IPS-18a (cell line): ENCODE measurements around the gene SORCS3.

Source experiments
- H3K27ac ChIP-seq: one replicate; pipeline ENCODE4 v1.5.1; 2013; ENCODE audit warnings: low read length
- H3K27me3 ChIP-seq: one replicate; pipeline ENCODE4 v1.6.1; 2013; ENCODE audit warnings: mild to moderate bottlenecking, low read length; ENCODE audit not compliant: control insufficient read depth, insufficient read depth
- H3K36me3 ChIP-seq: one replicate; pipeline ENCODE4 v1.6.1; 2013; ENCODE audit warnings: low read depth, low read length; ENCODE audit not compliant: control insufficient read depth
- H3K4me1 ChIP-seq: one replicate; pipeline ENCODE4 v1.6.1; 2013; ENCODE audit warnings: low read depth, low read length; ENCODE audit not compliant: control insufficient read depth
- H3K4me3 ChIP-seq: one replicate; pipeline ENCODE4 v1.5.1; 2013; ENCODE audit warnings: low read length
- H3K9ac ChIP-seq: one replicate; pipeline ENCODE4 v1.6.1; 2013; ENCODE audit warnings: mild to moderate bottlenecking, low read length, moderate library complexity
- H3K9me3 ChIP-seq: one replicate; pipeline ENCODE4 v1.6.1; 2013; ENCODE audit warnings: low read depth, low read length; ENCODE audit not compliant: control insufficient read depth

The SORCS3 gene

DNA sequence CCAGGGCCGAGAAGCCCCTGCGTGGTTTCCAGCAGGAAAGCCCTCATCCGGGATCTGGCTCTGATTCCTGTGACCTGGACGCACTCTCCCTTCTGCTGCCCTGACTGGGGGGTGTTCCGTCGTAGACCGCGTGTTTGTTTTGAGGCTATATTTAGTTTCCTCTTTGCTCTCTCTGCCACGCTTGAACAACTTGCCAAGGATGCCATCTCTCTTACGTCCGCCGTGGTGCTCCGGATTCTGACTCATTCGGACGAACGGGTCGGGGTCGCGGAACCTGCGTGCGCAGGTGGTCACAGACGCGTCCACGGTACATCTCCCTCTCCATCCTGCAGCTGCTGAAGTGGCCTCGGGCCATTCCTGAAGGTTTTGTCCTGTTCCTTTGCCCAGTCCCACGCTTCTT, 10.4 kb upstream of the SORCS3 start:
- no peak overlapping the region for H3K9ac ChIP-seq
- no peaks in the 10 kb centered on the region for H3K36me3 ChIP-seq
- H3K27me3 ChIP-seq: no peaks in the 10 kb centered on the region
- no peaks in the 10 kb centered on the region for H3K4me1 ChIP-seq
- H3K4me3 ChIP-seq: no peak overlapping the region
- H3K27ac ChIP-seq: no peak overlapping the region
- no peaks in the 10 kb centered on the region for H3K9me3 ChIP-seq

- no peak overlapping the region for H3K4me3 ChIP-seq
- no peaks in the 10 kb centered on the region for H3K9me3 ChIP-seq
- H3K27ac ChIP-seq: no peak overlapping the region
- H3K36me3 ChIP-seq: no peaks in the 10 kb centered on the region
- H3K4me1 ChIP-seq: no peaks in the 10 kb centered on the region
- no peak overlapping the region for H3K9ac ChIP-seq
- peaks cover 4% of the 10 kb centered on the region for H3K27me3 ChIP-seq
Measured at GRCh38 chr10:104631946-104632345, 9.1 kb upstream of the SORCS3 start.

- Histone ChIP-seq H3K9me3 (no peaks in the 10 kb centered on the region), H3K4me1 (peaks cover 8% of the 10 kb centered on the region), H3K9ac (no peak overlapping the region), H3K4me3 (peak overlapping the region; percentile 74), H3K27me3 (peaks cover 72% of the 10 kb centered on the region), H3K36me3 (no peaks in the 10 kb centered on the region), H3K27ac (no peak overlapping the region)
Measured at GRCh38 chr10:104638861-104639589, 2.1 kb upstream of the SORCS3 start.

- Histone ChIP-seq H3K9ac (no peak overlapping the region), H3K4me3 (peak overlapping the region; percentile 74)
Measured at GRCh38 chr10:104639590-104640338, 1.3 kb upstream of the SORCS3 start.

DNA sequence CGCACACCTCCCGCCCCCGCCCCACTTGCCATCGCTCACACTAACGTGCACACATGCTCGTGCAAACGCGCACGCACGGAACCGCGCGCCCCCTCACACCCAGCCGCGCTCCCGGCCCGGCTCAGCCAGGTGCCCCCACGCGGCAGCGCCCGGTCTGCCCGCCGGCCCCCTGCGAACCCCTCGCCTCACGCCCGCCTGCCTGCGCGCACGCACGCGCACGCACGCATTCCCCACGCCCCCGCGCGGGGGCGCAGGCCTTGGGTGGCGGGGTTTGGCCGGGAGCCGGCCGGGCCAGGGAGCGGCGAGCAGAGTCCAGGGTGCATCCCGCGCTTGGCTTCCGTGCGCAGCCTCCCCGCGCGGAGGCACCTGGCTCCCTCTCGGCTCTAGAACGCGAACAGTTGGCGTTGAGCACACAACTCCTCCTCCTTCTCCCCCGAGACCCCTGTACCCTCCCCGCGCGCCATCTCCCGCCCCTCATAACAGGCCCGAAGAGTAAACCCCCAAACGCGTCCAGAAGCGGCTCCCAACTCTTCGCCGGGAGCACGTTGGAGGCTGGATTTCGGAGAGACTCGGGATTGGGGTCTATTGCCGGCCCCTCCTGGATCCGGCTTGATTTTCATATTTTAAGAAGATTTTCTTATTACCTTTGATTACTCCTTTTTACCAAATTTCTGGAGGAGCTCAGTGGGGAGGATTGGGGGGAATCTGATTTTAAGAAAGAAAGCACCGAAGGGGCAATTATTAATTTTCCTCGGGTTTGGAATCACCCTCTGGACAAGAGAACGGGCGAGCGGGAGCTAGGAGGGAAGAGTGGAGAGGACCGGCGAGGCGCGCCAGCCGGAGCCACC, 527 bp upstream of the SORCS3 start:
- H3K4me3 ChIP-seq: peak overlapping the region; percentile 74

More at GRCh38 chr10:104639590-104640338, 1.3 kb upstream of the SORCS3 start:
- Histone ChIP-seq H3K9me3 (no peaks in the 10 kb centered on the region), H3K27me3 (peaks cover 80% of the 10 kb centered on the region), H3K36me3 (no peaks in the 10 kb centered on the region), H3K27ac (no peak overlapping the region), H3K4me1 (peaks cover 8% of the 10 kb centered on the region)

DNA sequence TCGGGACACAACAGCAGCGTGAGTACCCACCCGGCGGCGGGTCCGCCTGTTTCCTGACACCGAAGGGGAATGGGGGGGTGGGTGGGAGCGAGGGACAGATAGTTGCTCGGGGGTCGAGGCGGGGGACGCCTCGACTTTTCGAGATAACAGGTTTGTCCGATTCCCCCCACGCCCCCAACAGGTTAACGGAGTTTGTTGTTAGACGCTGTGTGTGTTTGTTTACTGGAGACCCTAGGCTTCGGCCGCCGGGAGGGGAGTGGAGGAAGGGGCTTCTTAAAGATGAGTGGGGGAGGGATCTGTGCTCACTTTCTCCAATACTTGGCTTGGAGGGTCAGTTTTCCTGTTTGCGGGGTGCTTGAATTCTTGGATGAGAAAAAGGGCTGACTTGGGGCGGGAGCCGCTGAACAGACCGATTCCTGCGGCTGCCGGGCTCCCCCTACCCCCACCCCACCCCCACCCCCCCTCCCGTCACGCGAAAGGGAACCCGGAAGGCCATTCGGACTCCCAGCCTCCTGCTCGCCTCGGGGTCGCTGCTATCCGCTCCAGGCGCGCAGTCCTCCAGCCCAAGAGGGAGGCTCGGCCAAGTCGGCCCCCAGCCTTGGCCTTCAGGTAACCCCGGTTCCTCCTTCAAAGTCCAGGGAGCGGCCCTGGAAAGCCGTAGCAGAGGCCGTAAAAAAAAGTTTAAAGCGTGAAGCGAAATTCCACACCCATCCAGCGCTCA, 1.0 kb downstream of the SORCS3 start:
- H3K9ac ChIP-seq: no peak overlapping the region
- peaks cover 8% of the 10 kb centered on the region for H3K4me1 ChIP-seq
- H3K9me3 ChIP-seq: no peaks in the 10 kb centered on the region
- peak overlapping the region; percentile 76 for H3K4me3 ChIP-seq
- H3K27me3 ChIP-seq: peaks cover 82% of the 10 kb centered on the region
- no peaks in the 10 kb centered on the region for H3K36me3 ChIP-seq
- H3K27ac ChIP-seq: no peak overlapping the region

More for the DNA sequence above, 527 bp upstream of the SORCS3 start:
- peaks cover 8% of the 10 kb centered on the region for H3K4me1 ChIP-seq
- no peaks in the 10 kb centered on the region for H3K9me3 ChIP-seq
- H3K9ac ChIP-seq: no peak overlapping the region
- no peaks in the 10 kb centered on the region for H3K36me3 ChIP-seq
- peaks cover 80% of the 10 kb centered on the region for H3K27me3 ChIP-seq
- no peak overlapping the region for H3K27ac ChIP-seq

- Histone ChIP-seq H3K27me3 (peaks cover 75% of the 10 kb centered on the region), H3K4me1 (peaks cover 8% of the 10 kb centered on the region), H3K4me3 (peak overlapping the region; percentile 76), H3K9ac (no peak overlapping the region), H3K36me3 (no peaks in the 10 kb centered on the region), H3K27ac (no peak overlapping the region), H3K9me3 (no peaks in the 10 kb centered on the region)
Measured at GRCh38 chr10:104642658-104643302, 1.7 kb downstream of the SORCS3 start.

- peaks cover 70% of the 10 kb centered on the region for H3K27me3 ChIP-seq
- H3K27ac ChIP-seq: no peak overlapping the region
- no peaks in the 10 kb centered on the region for H3K36me3 ChIP-seq
- H3K9ac ChIP-seq: no peak overlapping the region
- no peak overlapping the region for H3K4me3 ChIP-seq
- peaks cover 8% of the 10 kb centered on the region for H3K4me1 ChIP-seq
- H3K9me3 ChIP-seq: no peaks in the 10 kb centered on the region
Measured at GRCh38 chr10:104643303-104643663, 2.2 kb downstream of the SORCS3 start.

- Histone ChIP-seq H3K4me3 (no peak overlapping the region), H3K4me1 (no peaks in the 10 kb centered on the region), H3K27me3 (peaks cover 42% of the 10 kb centered on the region), H3K36me3 (no peaks in the 10 kb centered on the region), H3K9ac (no peak overlapping the region), H3K9me3 (no peaks in the 10 kb centered on the region), H3K27ac (no peak overlapping the region)
Measured at GRCh38 chr10:104646146-104646545, 5.1 kb downstream of the SORCS3 start.

- H3K27me3 ChIP-seq: peaks cover 20% of the 10 kb centered on the region
- H3K36me3 ChIP-seq: no peaks in the 10 kb centered on the region
- H3K27ac ChIP-seq: no peak overlapping the region
- H3K4me1 ChIP-seq: no peaks in the 10 kb centered on the region
- no peak overlapping the region for H3K9ac ChIP-seq
- no peak overlapping the region for H3K4me3 ChIP-seq
- no peaks in the 10 kb centered on the region for H3K9me3 ChIP-seq
Measured at GRCh38 chr10:104648421-104648820, 7.3 kb downstream of the SORCS3 start.
